SK-N-SH (cell line): Measurements from ENCODE around the gene NECTIN1. TPM values are rescaled to one million over a fixed set of nuclear protein-coding genes. Genes with fewer than 3 reads are reported as not detected.

Experiments
- CTCF ChIA-PET: fragments of 300-600, 350-600 bp; formaldehyde crosslinking; extraction: SDS; loops from one replicate; lab custom pipeline; 2021; lab: Yijun Ruan, JAX
- POLR2A ChIA-PET: fragments of 350-600 bp; sonication (Branson Sonifier 250); formaldehyde crosslinking; extraction: SDS; loops from one replicate; lab custom pipeline; 2020; ENCODE audit warnings: antibody characterized with exemption, inconsistent platforms; lab: Yijun Ruan, JAX
- DNase-seq: peaks from one replicate; pipeline ENCODE4 v3.0.0; 2012
- H2AFZ ChIP-seq: fragments of 200-600 bp; sonication (generic); 2 replicates; pipeline ENCODE4 v1.8.1; 2016; ENCODE audit warnings: antibody characterized with exemption, mild to moderate bottlenecking, low read depth
- H3F3A ChIP-seq: fragments of 200-600 bp; sonication (generic); replicated peaks from 2 replicates; pipeline ENCODE3; 2016; ENCODE audit warnings: antibody characterized with exemption, mild to moderate bottlenecking; ENCODE audit not compliant: insufficient read depth
- H3K27ac ChIP-seq, 2 experiments: fragments of 200-500 bp in 1 of 2; fragments of 200-600 bp in 1 of 2; sonication (Bioruptor generic) in 1 of 2; sonication (generic), shearing (Covaris generic) in 1 of 2; 2 replicates each; pipeline versions ENCODE4 v1.5.1 to v1.6.1; 2014 to 2016; ENCODE audit warnings: low read depth in 2 of 2, inconsistent platforms in 1 of 2, low read length in 1 of 2, mild to moderate bottlenecking in 1 of 2, mixed read lengths in 1 of 2
- H3K27me3 ChIP-seq: fragments of 200-600 bp; sonication (generic), shearing (Covaris generic); 2 replicates; pipeline ENCODE4 v1.6.1; 2016; ENCODE audit warnings: mixed run types; ENCODE audit not compliant: insufficient read depth
- H3K36me3 ChIP-seq, 2 experiments: fragments of 200-500 bp in 1 of 2; fragments of 200-600 bp in 1 of 2; sonication (Bioruptor generic) in 1 of 2; sonication (generic) in 1 of 2; replicated peaks in 1 of 2; 2 replicates each; pipeline versions ENCODE3 to v1.5.1; 2014 to 2016; ENCODE audit warnings: low read length in 1 of 2, mild to moderate bottlenecking in 1 of 2; ENCODE audit not compliant: insufficient read depth in 2 of 2, control insufficient read depth in 1 of 2
- H3K4me1 ChIP-seq, 2 experiments: fragments of 200-500 bp in 1 of 2; fragments of 200-600 bp in 1 of 2; sonication (Bioruptor generic) in 1 of 2; sonication (generic), shearing (Covaris generic) in 1 of 2; 2 replicates each; pipeline versions ENCODE4 v1.5.1 to v1.6.1; 2014 to 2016; ENCODE audit warnings: low read depth in 1 of 2, low read length in 1 of 2, mixed run types in 1 of 2; ENCODE audit not compliant: insufficient read depth in 2 of 2, control insufficient read depth in 1 of 2
- H3K4me2 ChIP-seq: fragments of 200-600 bp; sonication (generic), shearing (Covaris generic); 2 replicates; pipeline ENCODE4 v1.6.1; 2017; ENCODE audit warnings: mixed run types
- H3K4me3 ChIP-seq, 2 experiments: fragments of 200-500 bp in 1 of 2; fragments of 200-600 bp in 1 of 2; sonication (Bioruptor generic) in 1 of 2; sonication (generic), shearing (Covaris generic) in 1 of 2; 2 replicates each; pipeline versions ENCODE4 v1.5.1 to v1.8.1; 2014 to 2016; ENCODE audit warnings: low read depth in 2 of 2, inconsistent platforms in 1 of 2, low read length in 1 of 2, mild to moderate bottlenecking in 1 of 2, mixed read lengths in 1 of 2, moderate library complexity in 1 of 2
- H3K79me2 ChIP-seq: fragments of 200-600 bp; sonication (generic); 2 replicates; pipeline ENCODE4 v1.8.1; 2017; ENCODE audit warnings: mild to moderate bottlenecking; ENCODE audit not compliant: insufficient read depth
- H3K9ac ChIP-seq: fragments of 200-600 bp; sonication (generic); 2 replicates; pipeline ENCODE4 v1.6.1; 2017; ENCODE audit warnings: mixed run types
- H3K9me2 ChIP-seq: fragments of 200-600 bp; sonication (generic); 2 replicates; pipeline ENCODE4 v1.6.1; 2017; ENCODE audit warnings: mixed run types
- H3K9me3 ChIP-seq: fragments of 200-600 bp; sonication (generic); 2 replicates; pipeline ENCODE4 v1.6.1; 2017; ENCODE audit warnings: mixed run types, mild to moderate bottlenecking, moderate library complexity
- H4K20me1 ChIP-seq: fragments of 200-600 bp; sonication (generic); 2 replicates; pipeline ENCODE4 v1.6.1; 2017; ENCODE audit warnings: mild to moderate bottlenecking, mixed run types; ENCODE audit not compliant: insufficient read depth
- CHD2 ChIP-seq: fragments of 150-350 bp; IDR thresholded peaks from 2 replicates; pipeline ENCODE4 v1.6.1; 2018; ENCODE audit warnings: low read length; ENCODE audit not compliant: partially characterized antibody
- FOSL2 ChIP-seq: IDR thresholded peaks from 2 replicates; pipeline ENCODE4 v1.4.0; 2012; ENCODE audit warnings: low read depth, mild to moderate bottlenecking, moderate library complexity, borderline replicate concordance
- MEF2A ChIP-seq: IDR thresholded peaks from 2 replicates; pipeline ENCODE4 v1.4.0; 2012; ENCODE audit warnings: low read depth, borderline replicate concordance
- MXI1 ChIP-seq: IDR thresholded peaks from 2 replicates; pipeline ENCODE4 v1.6.1; 2012; ENCODE audit warnings: mild to moderate bottlenecking, low read depth, low read length, improper control_type of control experiment
- RAD21 ChIP-seq: IDR thresholded peaks from 2 replicates; pipeline ENCODE4 v1.6.1; 2012; ENCODE audit warnings: mild to moderate bottlenecking, low read length
- REST ChIP-seq: IDR thresholded peaks from 2 replicates; pipeline ENCODE4 v1.6.1; 2012; ENCODE audit warnings: mild to moderate bottlenecking, low read depth, low read length, moderate library complexity
- SIN3A ChIP-seq: IDR thresholded peaks from 2 replicates; pipeline ENCODE4 v1.6.1; 2012; ENCODE audit warnings: low read depth, mild to moderate bottlenecking, low read length, moderate library complexity, borderline replicate concordance
- SMC3 ChIP-seq: IDR thresholded peaks from 2 replicates; pipeline ENCODE4 v1.6.1; 2012; ENCODE audit warnings: low read depth, low read length, improper control_type of control experiment
- TAF1 ChIP-seq: IDR thresholded peaks from 2 replicates; pipeline ENCODE4 v1.6.1; 2012; ENCODE audit warnings: low read depth, mild to moderate bottlenecking, low read length, moderate library complexity, borderline replicate concordance
- TCF12 ChIP-seq: IDR thresholded peaks from 2 replicates; pipeline ENCODE4 v1.4.0; 2012
- USF2 ChIP-seq: fragments of 150-350 bp; IDR thresholded peaks from 2 replicates; pipeline ENCODE4 v1.6.1; 2017; ENCODE audit warnings: antibody characterized with exemption, low read length, low read depth, borderline replicate concordance
- YY1 ChIP-seq: IDR thresholded peaks from 2 replicates; pipeline ENCODE4 v1.4.0; 2012; ENCODE audit warnings: low read depth, mild to moderate bottlenecking
- WGBS: methylation state at CpG from one replicate; pipeline ENCODE4 v1.1.6; 2017; ENCODE audit warnings: low lambda C conversion rate; 5-methylcytosine and 5-hydroxymethylcytosine counted together
- polyA plus RNA-seq, 3 experiments: library from polyadenylated mRNA; depleted of rRNA; stranded (reverse); fragments of >200 nt; gene quantifications; 2 replicates each; pipeline ENCODE4 v1.2.3, GENCODE V29; 2012
- TF ChIP-seq, protein P1 (sequence below): IDR thresholded peaks from 2 replicates; pipeline ENCODE4 v1.4.0; 2012; ENCODE audit warnings: low read depth, borderline replicate concordance

NECTIN1 gene
- polyA plus RNA-seq, 1 of the 3 experiments (the other 2 are of a cell fraction) = 9.1 TPM

- peaks cover 0 to 10% of the 10 kb centered on the region in 2 experiments; a peak in 1 of 4 replicates for H3K4me1 ChIP-seq
- H3K9me3 ChIP-seq = no peaks in the 10 kb centered on the region
- no peak overlapping the region for H3K4me2 ChIP-seq
- DNase-seq = no peak
- no peak for TF ChIP-seq SMC3
- no peak for TF ChIP-seq FOSL2
- TF ChIP-seq YY1 = no peak
- TF ChIP-seq REST = no peak
- no peak for TF ChIP-seq RAD21
- no peak for TF ChIP-seq TAF1
- TF ChIP-seq, protein P1, sequence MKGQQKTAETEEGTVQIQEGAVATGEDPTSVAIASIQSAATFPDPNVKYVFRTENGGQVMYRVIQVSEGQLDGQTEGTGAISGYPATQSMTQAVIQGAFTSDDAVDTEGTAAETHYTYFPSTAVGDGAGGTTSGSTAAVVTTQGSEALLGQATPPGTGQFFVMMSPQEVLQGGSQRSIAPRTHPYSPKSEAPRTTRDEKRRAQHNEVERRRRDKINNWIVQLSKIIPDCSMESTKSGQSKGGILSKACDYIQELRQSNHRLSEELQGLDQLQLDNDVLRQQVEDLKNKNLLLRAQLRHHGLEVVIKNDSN = no peak
- no peak for TF ChIP-seq USF2
- no peak for TF ChIP-seq SIN3A
- TF ChIP-seq MEF2A = no peak
- no peak for TF ChIP-seq TCF12
- no peak for TF ChIP-seq MXI1
- no peak for TF ChIP-seq CHD2
- no peak overlapping the region for H3K27ac ChIP-seq
- ChIA-PET CTCF (interaction anchor here (1.1 to 2.4 kb wide), 4 partner anchors 11 to 95 kb away, joined by 3 to 18 read pairs (median 4); no protein-coding TSS in a partner anchor), POLR2A (no interaction called here)
- H2AFZ ChIP-seq = no peak overlapping the region
- H3K9ac ChIP-seq = no peak overlapping the region
- no peaks in the 10 kb centered on the region for H4K20me1 ChIP-seq
- H3K9me2 ChIP-seq = no peaks in the 10 kb centered on the region
- 60% methylated on average over 21 of the region's 21 CpGs for WGBS
- no peaks in the 10 kb centered on the region for H3K79me2 ChIP-seq
- no peak overlapping the region for H3K4me3 ChIP-seq
- no peaks in the 10 kb centered on the region for H3F3A ChIP-seq
- H3K36me3 ChIP-seq = no peaks in the 10 kb centered on the region
- no peaks in the 10 kb centered on the region for H3K27me3 ChIP-seq
These were observed 93.8 kb downstream of the NECTIN1 start for GRCh38 chr11:119635041-119635740.
